NCI-H1694 treated with DMSO at 0.1 percent for 48 hours (cell line): ENCODE measurements around the gene TBL1X.
"Not testable (repeated sequence)": the region's sequence is repeated elsewhere in the genome, so short reads cannot be mapped to it uniquely, and the experiment has no call there.

Experiments used
- DNase-seq: peaks from one replicate; lab custom pipeline; 2025; lab: John Stamatoyannopoulos, UW

TBL1X gene

DNA sequence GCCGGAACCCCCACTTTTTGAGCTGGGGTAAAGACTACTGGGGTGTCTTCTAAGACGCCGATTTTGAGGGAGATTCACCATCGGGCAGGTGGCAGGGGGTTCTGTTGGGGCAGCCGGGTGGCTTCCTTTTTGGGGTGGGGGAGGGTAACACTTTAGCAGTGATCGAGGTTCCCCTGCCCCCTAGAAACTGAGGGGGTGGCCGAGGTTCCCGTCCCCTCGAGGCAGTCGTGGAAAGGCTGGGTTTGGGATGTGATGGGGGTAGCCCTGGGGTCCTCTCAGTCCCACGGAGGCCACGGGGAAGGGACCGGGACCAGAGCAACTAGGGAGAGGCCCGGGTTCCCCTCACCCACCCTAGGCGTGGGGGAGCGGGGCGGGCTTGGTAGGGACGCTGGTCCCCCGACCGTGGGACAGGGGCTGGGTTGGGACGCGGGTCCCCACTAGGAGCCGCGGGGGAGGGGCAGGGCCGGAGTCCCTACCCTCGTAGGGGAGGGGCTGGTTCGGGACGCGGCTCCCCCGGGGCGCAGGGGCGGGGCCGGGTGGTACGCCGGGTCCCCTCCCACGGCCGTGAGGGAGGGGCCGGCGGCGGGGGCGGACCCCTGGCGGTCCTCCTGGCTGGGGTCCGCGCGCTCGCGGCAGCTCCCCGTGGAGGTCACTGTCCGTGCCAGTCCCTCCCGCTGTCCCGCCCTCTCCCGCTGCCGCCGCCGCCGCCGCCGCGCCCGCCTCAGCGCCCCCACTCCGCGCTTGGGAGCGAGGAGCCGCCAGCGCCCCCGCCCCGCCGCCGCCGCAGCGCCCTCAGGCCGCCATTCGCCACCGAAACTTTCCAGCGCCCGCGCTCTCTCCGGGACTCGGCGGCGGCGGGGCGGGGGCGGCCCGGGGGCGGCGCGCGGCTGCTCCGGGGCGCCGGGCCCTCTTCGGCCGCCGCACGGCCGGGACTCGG is at the start of gene TBL1X:
Gene TBL1X, plus strand, starts transcription at position 624 of the 937 bp plus-strand sequence. CDS start 188,529 bp downstream, outside the sequence.
- DNase-seq = no peak

DNA sequence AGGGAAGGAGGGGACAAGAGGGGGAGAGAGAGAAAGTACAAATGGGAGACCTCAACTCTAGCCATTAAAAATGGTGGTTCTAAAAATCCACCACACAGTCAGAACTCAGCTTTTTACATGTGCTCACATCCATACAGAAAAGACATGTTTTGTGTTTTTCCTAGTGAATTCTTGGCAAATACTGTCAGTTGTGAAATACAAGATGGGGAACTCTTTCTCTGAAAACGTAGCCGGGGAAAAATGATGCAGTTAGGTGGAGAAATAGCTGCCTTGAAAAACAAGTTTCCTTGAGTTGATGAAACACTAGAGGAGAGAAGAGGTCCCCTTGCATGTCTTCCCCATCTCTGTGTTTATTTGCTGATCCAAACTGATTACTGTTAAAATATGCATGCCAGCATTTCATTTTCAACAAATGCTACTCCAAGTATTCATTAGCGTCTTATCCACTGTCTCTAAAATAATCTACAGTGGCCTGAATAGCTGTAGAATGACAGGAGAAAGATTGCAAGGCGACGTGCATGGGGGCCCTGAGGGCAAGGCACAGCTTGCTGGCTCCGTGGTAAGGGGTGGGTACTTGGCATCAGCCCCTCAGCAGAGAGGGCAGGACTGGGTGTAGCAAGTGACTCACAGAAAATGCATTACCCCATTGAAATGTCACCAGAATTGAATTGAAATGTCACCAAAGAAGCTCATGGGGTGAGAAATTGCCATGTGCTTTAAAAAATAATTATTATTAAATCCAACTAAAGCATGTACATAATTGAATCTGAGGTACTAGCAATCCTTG is 48.1 kb upstream of the TBL1X start:
- no peak for DNase-seq

DNA sequence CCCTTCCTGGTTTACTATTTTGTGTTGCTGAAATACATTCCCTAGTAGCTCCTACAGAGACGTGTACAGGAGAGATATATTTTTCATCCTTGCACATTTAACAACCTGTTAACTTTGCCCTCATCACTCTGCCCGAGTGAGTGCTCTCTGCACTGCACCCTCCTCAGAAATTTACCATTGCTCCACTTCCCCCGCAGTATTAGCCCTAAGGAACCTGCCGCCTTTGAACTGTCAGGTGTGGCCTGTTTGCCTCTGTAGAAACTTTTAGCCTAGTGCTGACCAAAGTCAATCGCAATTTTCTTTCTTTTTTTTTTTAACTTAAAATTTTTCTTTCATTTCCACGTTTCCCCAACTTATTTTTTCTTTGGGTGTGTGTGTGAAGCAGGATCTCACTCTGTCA is 46.6 kb upstream of the TBL1X start:
- DNase-seq = no peak

DNA sequence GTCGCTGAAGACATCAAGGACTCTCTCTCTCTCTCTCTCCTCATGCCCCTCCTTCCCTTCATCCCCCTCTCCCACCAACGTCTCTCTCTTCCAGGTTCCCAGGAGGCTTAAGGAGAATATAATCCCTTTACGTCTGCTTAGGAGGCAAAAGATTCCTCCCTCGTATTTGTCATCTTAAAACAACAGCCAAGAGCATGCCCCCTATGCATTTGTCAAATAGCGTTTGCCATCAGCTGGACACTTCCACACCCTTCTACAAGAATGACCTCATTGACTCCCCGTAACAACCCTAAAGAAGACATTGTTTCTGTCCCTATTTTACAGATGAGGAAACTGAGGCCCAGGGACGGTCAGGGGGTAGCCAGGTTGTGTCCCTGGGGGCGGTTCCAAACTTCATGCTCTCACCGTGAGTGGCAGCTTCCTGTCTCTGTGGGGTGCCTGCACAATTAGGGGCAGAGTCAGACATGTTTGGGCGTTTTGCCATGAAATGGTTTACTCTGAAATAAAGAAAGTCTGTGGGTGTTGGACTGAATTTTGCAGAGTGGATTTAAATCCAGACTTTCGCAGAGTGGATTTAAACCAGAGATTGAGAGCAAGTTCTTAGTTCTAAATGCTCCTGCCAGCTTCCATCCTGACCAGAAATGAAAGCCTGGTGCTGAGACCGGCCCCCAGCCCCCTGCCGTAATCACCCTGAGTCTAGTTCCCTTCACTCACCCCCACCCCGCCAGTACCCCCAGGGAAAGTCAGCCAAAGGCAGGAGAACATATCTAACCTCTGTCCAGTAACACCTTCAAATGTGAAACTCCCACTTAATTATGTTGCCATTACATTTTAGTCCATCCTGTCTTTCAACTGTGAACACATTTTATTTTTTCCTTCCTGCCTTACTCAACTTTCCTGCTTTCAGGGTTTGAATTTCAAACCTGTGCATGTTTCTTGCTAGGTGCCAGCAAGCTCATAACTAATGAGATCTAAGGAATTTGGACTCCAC is 44.3 kb upstream of the TBL1X start:
- no peak for DNase-seq

DNA sequence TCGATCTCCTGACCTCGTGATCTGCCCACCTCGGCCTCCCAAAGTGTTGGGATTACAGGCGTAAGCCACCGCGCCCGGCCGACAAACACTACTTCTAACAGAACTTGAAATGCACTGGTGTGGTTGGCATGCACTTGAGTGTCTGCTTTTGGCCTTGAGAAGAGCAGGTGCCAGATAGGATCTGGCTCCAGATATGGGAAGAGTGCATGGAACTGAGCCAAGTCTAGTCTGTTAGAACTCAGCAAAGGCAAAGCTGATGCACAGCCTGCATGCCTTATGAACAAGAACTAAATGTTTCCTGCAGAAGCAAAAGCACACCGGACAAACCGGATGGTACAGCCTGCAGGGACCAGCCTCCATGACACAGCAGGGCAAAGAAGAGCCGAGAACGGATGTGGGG is 35.1 kb upstream of the TBL1X start:
- no peak for DNase-seq

DNA sequence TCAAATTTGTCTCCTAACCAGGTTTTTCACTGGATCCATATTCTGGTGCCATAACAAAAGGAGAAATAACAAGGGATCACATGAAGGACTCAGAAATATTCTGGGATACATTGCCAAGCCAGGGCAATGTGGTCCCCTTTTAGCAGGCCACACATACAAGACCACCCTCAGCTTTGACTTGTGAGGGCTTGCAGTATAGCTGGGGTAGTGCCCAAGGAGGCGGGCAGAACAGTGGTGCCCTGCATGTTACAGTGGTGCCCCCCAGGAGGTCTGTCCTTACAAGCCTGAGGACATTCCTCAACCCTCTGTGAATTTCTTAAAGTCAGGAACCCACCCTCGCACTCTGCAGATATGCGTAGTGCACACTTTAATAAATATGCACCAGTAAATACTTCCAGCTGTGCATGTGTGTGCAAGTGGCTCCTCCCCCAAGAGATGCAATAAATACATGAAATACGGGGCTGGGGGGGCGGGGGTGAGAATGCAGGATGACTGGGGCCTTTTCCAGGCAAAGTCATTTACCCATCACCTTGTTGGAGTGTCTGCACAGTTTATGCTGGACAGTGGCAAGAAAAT is 34.4 kb upstream of the TBL1X start:
- no peak for DNase-seq

DNA sequence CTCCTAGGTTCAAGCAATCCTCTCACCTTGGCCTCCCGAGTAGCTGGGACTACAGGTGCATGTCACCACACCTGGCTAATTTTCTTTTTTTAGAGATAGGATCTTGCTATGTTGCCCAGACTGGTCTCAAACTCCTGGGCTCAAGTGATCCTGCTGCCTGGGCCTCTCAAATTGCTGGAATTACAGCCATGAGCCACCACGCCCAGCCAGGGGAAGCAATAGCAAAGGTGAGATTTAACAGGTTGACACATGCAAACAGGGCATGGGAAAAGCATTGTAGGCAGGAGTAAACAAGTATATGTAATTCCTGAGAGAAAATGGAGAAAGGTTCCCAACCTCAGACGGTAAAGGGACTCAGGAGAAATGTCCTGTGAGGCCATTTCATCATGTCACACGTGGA is 33.6 kb upstream of the TBL1X start:
- no peak for DNase-seq

DNA sequence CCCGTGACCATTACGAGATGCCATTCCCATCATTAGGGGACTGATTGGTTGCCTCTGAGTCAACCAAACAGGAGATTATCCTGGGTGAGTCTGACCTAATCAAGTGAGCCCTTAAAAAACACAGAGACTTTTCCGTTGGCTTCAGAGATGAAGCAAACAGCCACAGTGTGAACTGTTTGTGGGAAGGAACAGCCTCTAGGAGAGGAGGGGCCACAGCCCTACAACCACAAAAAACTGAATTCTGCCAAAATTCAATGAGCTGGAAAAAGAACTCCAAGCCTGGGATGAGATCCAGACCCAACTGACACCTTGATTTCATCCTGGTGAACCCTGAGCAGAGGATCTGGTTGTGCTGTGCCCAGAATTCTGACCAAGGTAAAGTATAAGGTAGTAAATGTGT is 31.3 kb upstream of the TBL1X start:
- DNase-seq = no peak

DNA sequence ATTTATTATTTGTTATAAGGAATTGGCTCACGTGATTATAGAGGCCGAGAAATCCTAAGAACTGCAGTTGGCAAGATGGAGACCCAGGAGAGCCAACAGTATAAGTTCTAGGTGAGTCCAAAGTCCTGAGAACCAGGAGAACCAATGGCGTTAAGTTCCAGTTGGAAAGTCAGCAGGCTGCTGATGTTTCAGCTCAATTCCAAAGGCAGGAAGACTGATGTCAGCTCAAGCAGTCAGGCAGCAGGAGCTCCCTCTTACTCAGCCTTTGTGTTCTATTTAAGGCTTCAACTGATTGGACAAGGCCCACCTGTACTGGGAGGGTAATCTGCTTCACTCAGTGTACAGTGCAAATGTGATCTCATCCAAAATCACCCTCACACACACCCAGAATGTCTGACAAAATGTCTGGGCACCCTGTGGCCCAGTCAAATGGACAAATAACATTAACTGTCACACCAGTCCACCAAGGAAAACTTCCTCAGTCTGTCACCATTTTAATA is 30.8 kb upstream of the TBL1X start:
- no peak for DNase-seq

DNA sequence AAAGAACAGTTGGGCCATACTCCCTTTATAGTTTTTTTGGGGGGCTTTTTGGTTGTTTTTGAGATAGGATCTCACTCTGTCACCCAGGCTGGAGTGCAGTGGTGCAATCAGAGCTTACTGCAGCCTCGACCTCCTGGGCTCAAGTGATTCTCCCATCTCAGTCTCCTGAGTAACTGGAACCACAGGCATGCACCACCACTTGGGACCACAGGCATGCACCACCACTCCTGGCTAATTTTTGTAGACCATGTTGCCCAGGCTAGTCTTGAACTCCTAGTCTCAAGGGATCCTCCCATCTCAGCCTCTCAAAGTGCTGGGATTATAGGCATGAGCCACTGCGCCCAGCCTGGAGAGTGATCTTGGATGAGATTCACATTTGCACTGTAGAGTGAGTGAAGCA is 29.8 kb upstream of the TBL1X start:
- not testable (repeated sequence) for DNase-seq

DNA sequence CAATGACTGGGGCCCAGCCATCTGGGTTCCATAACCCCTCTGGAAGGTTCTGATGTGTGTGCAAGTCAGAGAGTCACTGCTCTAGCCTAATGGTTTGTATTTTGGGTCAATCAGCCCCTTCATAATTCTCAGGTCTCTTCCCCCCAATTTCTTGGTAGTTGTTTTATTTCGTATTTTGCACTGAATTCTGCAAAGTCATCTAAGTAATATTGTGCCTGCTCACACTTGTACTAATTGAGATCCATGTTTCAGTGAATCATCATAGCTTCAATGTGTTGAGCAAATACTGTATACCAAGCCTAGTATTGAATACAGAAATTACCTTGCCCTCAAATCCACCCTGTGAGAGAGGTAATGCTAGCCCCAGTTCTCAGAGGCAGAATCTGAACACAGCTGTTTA is 28.0 kb upstream of the TBL1X start:
- no peak for DNase-seq

DNA sequence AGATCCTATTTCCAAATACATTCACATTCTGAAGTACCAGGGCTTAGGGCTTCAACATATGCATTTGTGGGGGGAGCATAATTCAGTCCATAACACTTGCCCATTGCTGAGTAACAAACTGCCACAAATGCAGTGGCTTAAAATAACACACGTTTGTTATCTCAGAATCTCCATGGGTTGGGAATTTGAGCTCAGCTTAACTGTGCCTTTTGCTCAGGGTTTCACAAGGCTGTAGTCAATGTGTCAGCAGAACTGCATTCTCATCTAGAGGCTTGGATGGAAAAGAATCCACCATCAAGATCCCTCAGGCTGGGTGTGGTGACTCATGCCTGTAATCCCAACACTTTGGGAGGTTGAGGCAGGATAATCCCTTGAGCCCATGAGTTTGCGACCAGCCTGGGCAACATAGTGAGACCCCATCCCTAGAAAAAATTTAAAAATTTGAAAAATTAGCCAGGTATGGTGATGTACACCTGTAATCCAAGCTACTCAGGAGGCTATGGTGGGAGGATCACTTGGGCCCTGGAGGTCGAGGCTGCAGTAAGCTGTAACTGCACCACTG is 25.8 kb upstream of the TBL1X start:
- DNase-seq = no peak

DNA sequence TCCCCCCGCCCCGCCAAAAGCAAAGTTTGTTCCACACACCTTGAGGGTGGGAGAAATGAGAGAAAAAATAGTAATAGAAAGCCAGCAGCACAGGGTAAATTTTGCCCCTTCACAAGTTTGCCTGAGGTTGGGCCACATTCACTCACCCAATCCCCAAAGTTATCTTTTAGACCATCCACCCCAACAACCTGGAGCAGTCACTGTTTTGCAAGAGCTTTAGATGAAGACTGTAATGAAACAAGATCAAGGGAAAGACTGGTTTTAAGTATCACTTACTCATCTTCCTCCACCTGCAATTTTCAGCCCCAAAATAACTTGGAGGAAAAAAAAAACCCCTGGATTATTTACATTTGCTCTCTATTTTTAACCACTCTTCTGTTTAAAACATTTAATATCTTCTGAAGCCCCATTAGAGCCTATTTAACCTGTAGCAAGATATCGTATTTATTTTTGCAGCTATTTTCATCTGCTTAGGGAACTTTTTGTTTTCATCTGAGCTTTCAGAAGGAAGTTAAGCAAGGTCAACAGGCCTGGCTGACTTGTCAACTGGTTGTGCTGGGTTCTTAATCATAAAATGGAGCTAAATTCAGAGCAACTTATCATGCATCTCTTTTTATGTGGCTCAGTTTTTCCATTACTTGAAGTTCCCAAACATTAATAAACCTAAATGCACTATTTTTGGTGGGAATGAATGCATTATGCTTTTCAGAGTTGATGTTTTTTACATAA is 24.6 kb upstream of the TBL1X start:
- no peak for DNase-seq

DNA sequence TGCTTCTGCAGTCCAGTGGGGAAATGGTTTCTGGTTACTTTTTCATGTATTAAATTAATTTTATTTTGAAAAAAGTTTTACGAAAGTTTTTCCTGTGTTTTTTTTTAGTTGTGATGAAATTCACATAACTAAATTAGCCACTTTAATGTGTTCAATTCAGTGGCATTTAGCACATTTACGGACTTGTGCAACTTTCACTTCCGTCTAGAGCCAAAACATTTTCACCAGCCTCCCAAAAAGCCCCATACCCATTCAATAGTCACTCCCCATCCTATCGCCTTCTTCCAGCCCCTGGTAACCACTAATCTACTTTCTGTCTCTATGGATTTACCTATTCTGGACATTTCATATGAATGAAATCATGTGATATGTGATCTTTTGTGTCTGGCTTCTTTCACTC is 22.8 kb upstream of the TBL1X start:
- no peak for DNase-seq

DNA sequence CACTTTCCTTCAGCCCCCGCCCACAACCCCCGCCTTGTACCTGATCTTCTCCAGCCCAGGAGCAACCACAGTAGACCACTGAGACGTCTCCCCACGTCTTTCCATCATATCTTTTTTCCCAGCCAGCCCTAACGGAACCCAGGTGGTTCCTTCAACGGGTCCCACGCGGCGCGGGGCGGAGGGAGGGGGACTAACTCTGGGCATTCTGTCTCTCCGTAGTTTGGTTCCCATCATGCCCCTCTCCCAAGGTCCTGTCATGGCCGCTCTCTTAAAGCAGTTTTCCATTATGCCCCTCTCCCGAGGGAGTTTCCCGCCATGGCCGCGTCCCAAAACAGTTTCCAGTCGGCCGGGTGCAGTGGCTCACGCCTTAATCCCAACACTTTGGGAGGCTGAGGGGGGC is 21.5 kb upstream of the TBL1X start:
- no peak for DNase-seq

DNA sequence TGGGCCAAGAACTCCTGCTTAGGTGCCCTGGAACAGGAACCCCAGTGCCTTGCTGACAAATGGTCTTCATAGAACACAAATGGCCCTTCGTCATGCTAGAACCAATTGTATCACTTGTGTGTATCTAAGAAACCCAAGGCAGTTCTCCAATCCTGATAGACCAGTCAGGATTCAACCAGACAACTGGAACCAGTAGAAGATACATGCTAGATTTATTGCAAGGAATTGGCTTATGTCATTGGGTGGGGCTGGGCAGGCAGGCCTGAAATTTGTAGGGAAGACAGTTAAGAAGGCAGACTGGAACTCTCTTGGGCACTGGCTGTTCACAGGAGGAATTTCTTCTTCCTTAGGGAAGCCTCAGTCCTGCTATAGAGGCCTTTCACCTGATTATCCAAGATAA is 17.0 kb upstream of the TBL1X start:
- no peak for DNase-seq

DNA sequence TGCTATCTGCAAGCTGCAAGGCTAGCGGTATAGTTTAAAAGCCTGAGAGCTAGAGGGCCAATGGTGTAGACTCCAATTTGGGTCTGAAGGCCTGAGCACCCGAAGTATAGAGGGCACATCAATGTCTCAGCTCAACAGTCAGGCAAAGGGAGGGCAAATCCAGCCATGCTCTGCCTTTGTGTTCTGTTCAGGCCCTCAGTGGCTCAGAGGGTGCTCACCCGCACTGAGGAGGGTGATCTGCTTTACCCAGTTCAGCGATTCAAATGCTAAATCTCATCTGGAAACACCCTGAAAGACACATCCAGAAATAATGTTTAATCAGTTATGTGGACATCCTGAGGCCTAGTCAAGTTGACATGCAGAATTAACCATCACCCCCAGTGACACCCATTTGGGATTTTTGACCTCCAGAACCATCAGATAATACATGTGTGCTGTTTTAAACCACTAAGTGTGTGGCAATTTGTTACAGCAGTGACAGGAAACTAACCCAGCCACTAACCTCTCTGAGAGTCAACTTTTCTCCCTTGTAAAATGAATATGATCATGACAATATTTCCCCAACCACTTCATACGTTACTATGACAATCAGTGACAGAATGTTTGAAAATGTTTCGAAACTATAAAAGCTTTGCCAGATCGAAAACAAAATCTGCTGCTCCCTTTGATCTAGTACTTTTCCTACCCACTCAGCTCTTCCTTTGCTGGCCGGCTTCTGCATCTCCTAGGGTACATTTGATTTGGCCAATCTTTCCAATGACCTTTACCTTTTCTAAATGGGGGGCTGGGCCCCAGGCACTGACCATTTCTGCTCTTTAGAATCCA is 8.4 kb upstream of the TBL1X start:
- no peak for DNase-seq

DNA sequence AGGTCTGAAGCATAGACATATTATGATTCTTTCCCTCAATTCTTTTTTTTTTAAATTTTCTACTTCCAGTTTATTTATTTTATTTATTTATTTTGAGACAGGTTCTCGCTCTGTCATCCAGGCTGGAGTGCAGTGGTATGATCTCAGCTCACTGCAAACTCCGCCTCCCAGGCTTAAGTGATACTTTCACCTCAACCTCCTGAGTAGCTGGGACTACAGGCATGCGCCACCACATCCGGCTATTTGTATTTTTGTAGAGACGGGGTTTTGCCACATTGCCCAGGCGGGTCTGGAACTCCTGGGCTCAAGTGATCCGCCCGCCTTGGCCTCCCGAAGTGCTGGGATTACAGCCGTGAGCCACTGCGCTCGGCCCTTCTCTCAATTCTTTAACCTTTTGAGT is 6.8 kb upstream of the TBL1X start:
- not testable (repeated sequence) for DNase-seq

DNA sequence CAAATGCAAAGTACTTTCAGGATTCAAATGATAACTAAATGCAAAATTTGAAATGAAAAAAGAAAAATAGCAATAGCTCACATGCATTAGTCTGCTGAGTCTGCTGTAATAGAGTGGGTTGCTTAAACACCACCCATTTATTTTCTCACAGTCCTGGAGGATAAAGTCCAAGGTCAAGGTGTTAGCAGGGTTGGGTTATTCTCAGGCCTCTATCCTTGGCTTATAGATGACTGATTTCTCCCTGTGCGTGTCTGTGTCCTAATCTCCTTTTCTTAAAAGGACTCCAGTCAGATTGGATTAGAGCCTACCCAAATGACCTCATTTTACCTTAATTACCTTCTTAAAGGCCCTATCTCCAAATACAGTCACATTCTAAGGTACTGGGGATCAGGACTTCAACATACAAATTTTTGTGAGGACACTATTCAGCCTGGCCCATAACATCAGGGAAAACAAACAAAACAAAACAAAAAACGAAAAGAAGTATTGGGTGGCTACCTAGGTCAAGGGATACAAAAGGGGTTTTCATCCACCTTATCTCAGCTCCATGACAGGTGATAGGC is 6.3 kb upstream of the TBL1X start:
- DNase-seq = no peak
